Progenitor cell of endocrine pancreas (in vitro differentiated cells): ENCODE data around the gene MED14. TPM values are rescaled to one million over a fixed set of nuclear protein-coding genes. Genes with fewer than 3 reads are reported as not detected.

ENCODE experiments used
- DNase-seq: peaks from one replicate; pipeline ENCODE4 v3.0.0; 2021; ENCODE audit warnings: low spot score; ENCODE audit not compliant: unreplicated experiment
- H3K27ac Mint-ChIP-seq: 2 replicates; pipeline ENCODE4 v1.8.0; 2021; ENCODE audit warnings: mild to moderate bottlenecking, moderate library complexity, mixed read lengths
- H3K27me3 Mint-ChIP-seq: 2 replicates; pipeline ENCODE4 v1.8.0; 2021; ENCODE audit warnings: mixed read lengths
- H3K36me3 Mint-ChIP-seq: 2 replicates; pipeline ENCODE4 v1.8.0; 2022; ENCODE audit warnings: mixed read lengths; ENCODE audit not compliant: insufficient read depth
- H3K4me1 Mint-ChIP-seq: 2 replicates; pipeline ENCODE4 v1.8.0; 2021; ENCODE audit warnings: low read depth, mixed read lengths
- H3K4me3 Mint-ChIP-seq: 2 replicates; pipeline ENCODE4 v1.8.0; 2021; ENCODE audit warnings: low read depth, mild to moderate bottlenecking, moderate library complexity, mixed read lengths
- H3K9me3 Mint-ChIP-seq: 2 replicates; pipeline ENCODE4 v1.8.0; 2021; ENCODE audit warnings: low read depth, mixed read lengths
- total RNA-seq: library from RNA; stranded (reverse); gene quantifications from 2 replicates; pipeline ENCODE4 v1.2.1, GENCODE V29; 2021
- TF ChIP-seq, protein P1 (sequence below): fragments of 200-600 bp; sonication (generic); IDR thresholded peaks from one replicate; pipeline ENCODE4 v1.5.0; 2021; ENCODE audit warnings: antibody characterized with exemption, mild to moderate bottlenecking; ENCODE audit not compliant: unreplicated experiment

MED14 gene
- total RNA-seq, 1 donor from 2014 or later = 58.2 TPM

DNA sequence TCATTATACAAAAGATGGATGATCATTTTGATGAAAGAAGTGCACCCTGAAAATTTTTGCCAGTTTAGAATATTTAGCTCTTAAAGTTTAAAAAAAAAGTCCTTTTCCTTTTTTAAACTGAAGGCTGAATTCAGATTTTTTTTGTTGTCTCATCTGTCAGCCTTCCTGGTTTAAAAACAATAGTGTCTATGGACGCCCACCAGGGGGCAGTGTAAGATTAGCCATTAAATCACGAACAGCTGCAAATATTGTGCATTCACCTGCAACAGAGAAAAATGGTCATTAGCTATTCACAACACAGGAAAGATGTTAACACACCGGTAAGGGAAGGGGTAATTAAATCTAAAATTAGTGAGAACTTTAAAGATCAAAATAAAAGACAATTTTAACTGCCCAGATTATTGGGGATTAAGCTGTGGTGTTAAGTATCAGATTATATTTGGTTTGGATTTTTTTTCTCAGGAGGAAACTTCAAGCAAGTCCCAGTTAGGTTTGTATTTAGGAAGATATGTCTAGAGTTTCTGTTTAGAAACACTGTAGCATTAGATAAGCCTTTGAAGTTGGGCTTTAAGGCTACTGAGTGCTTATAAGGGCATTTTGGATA lies 83.6 kb downstream of the MED14 start:
- TF ChIP-seq, protein P1, sequence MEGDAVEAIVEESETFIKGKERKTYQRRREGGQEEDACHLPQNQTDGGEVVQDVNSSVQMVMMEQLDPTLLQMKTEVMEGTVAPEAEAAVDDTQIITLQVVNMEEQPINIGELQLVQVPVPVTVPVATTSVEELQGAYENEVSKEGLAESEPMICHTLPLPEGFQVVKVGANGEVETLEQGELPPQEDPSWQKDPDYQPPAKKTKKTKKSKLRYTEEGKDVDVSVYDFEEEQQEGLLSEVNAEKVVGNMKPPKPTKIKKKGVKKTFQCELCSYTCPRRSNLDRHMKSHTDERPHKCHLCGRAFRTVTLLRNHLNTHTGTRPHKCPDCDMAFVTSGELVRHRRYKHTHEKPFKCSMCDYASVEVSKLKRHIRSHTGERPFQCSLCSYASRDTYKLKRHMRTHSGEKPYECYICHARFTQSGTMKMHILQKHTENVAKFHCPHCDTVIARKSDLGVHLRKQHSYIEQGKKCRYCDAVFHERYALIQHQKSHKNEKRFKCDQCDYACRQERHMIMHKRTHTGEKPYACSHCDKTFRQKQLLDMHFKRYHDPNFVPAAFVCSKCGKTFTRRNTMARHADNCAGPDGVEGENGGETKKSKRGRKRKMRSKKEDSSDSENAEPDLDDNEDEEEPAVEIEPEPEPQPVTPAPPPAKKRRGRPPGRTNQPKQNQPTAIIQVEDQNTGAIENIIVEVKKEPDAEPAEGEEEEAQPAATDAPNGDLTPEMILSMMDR = peak; percentile 79
- Mint-ChIP-seq H3K4me1 (peaks cover 1% of the 10 kb centered on the region), H3K27ac (no peak overlapping the region), H3K27me3 (no peaks in the 10 kb centered on the region), H3K4me3 (no peak overlapping the region), H3K36me3 (peaks cover 4% of the 10 kb centered on the region), H3K9me3 (peaks cover 3% of the 10 kb centered on the region)
- DNase-seq = peak; percentile 38

DNA sequence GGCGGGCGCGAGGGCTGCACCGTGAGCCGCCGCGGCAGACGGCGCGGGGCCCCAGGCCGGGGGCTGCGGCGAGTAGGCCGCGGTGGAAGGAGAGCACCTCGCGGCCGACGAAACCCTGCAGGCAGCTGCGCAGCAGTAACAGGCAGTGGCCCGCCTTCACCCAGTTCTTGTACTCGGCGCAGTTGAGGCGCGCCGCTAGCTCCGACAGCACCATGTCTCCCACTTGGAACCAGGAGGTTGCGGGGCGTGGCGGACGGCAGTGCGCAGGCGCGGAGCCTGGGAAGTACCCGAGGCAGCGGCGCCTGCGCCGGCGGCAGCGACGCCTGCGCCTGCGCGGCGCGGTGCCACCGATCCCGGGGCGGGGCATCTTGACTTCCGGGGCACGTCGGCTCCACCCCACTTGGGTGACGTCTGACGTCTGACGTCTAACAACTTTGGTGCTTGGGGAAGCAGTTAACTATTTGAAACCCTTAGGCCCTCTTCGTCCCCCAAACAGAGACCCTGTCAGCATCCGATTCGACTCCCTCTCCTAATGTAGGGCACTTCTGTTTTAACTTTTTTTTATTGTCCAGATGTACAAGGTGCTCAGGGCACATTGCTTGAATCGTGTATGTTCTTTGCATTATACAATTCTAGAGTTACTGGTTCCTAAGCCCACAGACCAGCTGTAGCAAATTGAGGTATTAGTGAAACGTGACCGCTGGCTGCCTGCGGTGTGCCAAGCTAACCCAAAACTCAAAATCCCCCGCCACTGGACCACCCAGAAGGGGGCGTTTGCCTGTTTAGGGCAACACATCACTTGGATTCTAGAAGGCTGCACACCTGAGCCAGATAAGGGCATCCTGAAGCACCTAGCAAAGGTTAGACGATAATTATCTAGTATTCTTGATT lies 87.8 kb downstream of the MED14 start, which contains the start of gene CXorf38:
Gene CXorf38 (minus strand): TSS at position 255 of the 891 bp plus-strand sequence. CDS start 41 bp downstream, at position 214.
- H3K4me1 Mint-ChIP-seq = peaks cover 15% of the 10 kb centered on the region
- peak within 1 kb of the TSS; percentile 94 for H3K27ac Mint-ChIP-seq
- peaks cover 4% of the 10 kb centered on the region for H3K9me3 Mint-ChIP-seq
- H3K4me3 Mint-ChIP-seq = peak within 1 kb of the TSS; percentile 93
- TF ChIP-seq, protein P1 = no peak
- H3K36me3 Mint-ChIP-seq = peaks cover 5% of the 10 kb centered on the region
- H3K27me3 Mint-ChIP-seq = no peaks in the 10 kb centered on the region
- DNase-seq = peak; percentile 77

DNA sequence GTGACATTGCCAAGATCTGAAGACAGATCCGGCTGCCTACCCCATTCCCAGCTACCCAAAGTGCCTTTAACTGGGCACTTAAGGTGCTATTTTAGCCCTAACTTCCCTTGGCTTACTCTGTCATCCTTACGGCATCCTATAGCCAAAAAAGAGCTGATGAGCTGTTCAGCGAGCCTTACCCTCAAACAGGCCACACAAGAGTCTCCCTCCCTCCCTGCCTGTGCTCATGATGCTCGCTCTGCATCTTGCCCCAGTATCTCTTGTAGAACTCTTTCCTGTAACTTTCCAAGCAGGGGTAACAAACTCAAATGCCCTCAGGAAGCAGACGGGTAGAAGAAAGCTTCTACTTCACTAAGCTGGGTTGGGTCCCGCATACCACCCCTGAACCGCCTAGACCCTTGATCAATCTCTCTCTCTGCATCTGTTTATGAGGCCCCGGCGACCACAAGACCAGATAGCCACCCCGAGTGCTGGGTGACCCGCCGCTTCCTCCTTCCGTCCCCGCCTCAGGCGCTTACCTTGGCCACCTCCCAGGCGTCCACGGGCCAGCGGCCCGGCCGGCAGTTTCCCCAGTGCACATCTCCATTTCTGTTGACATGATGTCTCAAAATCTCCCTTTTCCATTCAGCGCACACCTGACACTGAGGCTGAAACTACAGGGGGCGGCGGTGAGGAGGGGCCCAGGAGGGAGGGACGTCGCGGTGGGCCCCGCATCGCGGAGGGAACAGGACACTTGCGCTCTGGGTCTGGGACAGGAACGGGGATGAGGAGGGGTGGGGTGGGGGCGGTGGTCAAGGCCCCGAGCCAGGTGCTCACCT lies 88.6 kb downstream of the MED14 start:
- Mint-ChIP-seq H3K36me3 (peaks cover 11% of the 10 kb centered on the region), H3K27me3 (no peaks in the 10 kb centered on the region), H3K27ac (peak overlapping the region; percentile 94), H3K4me1 (peaks cover 15% of the 10 kb centered on the region), H3K4me3 (peak overlapping the region; percentile 93), H3K9me3 (peaks cover 12% of the 10 kb centered on the region)
- TF ChIP-seq, protein P1 = no peak
- no peak for DNase-seq

DNA sequence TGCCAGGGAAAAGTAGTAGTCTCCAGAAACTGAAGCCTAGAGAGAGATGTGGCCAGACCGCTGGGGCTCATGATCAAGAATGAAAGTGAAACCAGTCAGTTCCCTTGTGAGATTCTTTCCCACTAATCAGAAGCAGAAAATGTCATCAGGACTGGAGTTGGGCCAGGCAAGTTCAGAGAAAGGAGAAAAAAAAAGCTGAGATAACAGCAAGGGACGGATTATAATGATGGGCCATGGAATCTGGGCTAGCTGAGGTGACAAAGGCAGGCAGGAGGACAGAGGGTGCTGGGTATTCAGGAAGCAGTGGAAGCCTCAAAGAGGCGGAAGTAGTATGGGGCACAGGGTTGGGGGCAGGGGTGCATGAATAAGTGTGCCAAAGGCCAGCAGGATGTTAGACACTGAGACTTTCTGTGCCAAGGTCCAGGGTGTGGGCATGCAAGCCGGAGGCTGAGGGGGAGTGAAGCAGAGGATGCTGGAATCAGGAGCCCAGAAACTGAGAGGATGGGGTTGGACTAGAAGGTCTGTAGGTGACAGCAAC lies 90.5 kb downstream of the MED14 start:
- TF ChIP-seq, protein P1 = no peak
- Mint-ChIP-seq H3K4me3 (peak overlapping the region; percentile 59), H3K4me1 (peaks cover 15% of the 10 kb centered on the region), H3K9me3 (peaks cover 12% of the 10 kb centered on the region), H3K36me3 (peaks cover 9% of the 10 kb centered on the region), H3K27me3 (no peaks in the 10 kb centered on the region), H3K27ac (no peak overlapping the region)
- no peak for DNase-seq
